ENCODE results near the gene CFAP46.
"Not testable (repeated sequence)": the region's sequence is repeated elsewhere in the genome, so short reads cannot be mapped to it uniquely, and the experiment has no call there.

Gene CFAP46

DNA sequence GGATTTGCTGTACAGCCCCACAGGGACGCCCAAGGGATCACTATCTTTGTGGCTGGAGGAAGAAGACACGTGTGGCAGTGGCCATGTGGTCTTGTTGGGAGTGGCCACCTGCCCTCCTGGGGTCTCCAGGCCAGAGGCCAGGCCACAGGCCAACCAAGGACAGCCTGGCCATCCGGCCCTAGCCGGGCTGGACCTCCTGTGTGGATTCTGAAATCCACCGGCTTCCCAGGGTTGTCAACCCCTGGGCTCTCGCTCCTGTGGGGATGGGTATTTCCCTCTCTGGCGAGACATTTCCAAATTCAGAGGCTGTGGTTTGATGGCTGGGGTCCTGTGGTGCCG is 31.5 kb upstream of the CFAP46 start:
- H3K27ac ChIP-seq: no peak overlapping the region
- no peak overlapping the region for H3K4me3 ChIP-seq
- H4K20me1 ChIP-seq: peaks cover 26% of the 10 kb centered on the region
- H3K4me1 ChIP-seq: peaks cover 45% of the 10 kb centered on the region
- peak overlapping the region; percentile 79 for H3K4me2 ChIP-seq
- H3K27me3 ChIP-seq: peaks cover 18% of the 10 kb centered on the region
- no peaks in the 10 kb centered on the region for H3K36me3 ChIP-seq
- TF ChIP-seq Cebpa-rat (IDR thresholded peaks at IDR 0.05): no peak
- H3K9me3 ChIP-seq: peaks cover 10% of the 10 kb centered on the region
- H3K9ac ChIP-seq: no peak overlapping the region

DNA sequence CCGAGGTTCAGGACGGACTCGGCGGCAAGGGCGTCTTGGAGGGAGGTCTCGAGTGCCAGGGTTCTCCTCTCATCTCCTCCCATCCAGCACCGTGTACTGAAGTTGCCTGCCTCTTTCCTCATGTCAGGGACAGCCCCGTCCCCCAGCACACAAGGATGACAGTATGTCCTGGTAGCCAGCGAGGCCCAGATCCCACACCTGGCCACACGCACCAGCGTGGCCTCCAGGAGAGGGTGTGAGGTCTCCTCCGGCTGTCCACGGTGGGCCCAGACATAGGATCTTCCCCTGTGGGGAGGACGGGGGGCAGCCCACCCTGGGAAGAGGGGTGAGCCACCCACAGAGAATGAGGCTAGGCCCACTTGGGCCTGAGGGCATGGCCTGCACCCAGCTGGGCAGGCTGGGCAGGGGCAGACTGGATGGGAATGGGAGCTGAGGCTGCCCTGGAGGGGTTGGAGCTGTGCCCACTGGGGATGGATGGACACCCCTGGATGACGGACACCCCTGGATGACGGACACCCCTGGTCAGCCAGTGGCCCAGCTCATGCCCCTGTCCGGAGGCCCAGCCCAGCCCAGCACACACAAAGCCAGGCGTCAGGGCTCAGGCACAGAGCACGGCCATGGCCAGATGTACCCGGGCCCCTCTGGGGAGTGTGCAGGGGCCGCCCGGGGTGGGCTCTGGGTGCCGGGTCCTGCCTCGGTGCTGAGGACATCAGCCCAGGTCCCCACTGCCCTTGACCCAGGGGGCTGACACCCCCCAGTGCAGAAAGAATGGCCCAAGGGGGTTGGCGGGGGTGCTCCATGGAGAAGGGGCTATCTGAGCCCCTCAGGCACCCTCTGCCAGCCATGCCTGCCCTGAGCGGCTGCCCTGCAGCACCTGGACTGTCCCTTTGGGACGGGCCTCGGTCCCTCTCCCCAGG is 30.9 kb upstream of the CFAP46 start:
- H3K27ac ChIP-seq: no peak overlapping the region
- H3K36me3 ChIP-seq: no peaks in the 10 kb centered on the region
- H3K4me1 ChIP-seq: peaks cover 45% of the 10 kb centered on the region
- no peak overlapping the region for H3K4me3 ChIP-seq
- peak overlapping the region; percentile 79 for H3K4me2 ChIP-seq
- H3K27me3 ChIP-seq: peaks cover 18% of the 10 kb centered on the region
- H3K9ac ChIP-seq: no peak overlapping the region
- H3K9me3 ChIP-seq: peaks cover 10% of the 10 kb centered on the region
- TF ChIP-seq Cebpa-rat (IDR thresholded peaks at IDR 0.05): no peak
- H4K20me1 ChIP-seq: peaks cover 26% of the 10 kb centered on the region

DNA sequence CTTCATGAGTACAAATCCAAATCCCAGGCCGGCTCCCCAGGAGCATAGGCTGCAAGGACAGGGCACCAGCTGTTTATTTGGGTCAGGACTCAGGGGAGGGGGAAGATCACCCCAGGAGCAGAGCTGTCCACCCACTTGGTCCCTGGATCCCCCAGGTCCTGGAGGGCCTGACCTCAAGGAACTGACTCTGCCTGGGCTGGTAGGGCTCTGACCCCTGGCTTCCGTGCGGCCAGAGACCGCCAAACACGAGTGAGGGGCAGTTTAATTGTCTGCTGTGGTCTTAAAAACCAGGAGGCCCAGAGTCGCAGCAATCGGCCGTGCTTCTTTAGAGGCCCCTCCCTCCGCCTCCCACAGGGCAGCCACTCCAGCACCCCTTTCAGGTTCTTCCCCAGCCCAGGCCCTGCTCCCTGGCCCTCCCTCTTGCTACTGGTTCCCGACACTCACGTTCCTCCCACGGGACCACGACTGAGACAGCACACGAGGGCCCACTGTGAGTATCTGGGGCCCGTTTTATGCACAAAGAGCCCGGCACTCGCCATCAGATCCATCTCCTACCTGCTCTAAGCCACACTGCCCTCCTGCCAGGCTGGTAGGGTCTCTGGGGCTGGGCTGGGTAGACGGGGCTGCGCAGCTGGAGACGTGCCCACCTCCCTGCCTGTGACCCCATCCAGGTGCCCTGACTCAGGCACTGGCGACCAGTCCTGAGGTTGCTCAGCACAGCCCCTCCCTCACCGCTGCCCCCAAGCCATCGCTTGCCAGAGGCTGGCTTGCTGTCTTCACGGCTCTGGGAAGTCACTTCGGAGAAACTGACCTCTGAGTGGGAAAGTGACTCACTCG is 30.0 kb upstream of the CFAP46 start:
- Histone ChIP-seq H4K20me1 (peaks cover 26% of the 10 kb centered on the region), H3K9me3 (peaks cover 10% of the 10 kb centered on the region), H3K36me3 (no peaks in the 10 kb centered on the region), H3K4me2 (peak overlapping the region; percentile 79), H3K27me3 (peaks cover 18% of the 10 kb centered on the region), H3K9ac (no peak overlapping the region), H3K4me3 (no peak overlapping the region), H3K4me1 (peaks cover 45% of the 10 kb centered on the region), H3K27ac (no peak overlapping the region)
- no peak for TF ChIP-seq Cebpa-rat (IDR thresholded peaks at IDR 0.05)

DNA sequence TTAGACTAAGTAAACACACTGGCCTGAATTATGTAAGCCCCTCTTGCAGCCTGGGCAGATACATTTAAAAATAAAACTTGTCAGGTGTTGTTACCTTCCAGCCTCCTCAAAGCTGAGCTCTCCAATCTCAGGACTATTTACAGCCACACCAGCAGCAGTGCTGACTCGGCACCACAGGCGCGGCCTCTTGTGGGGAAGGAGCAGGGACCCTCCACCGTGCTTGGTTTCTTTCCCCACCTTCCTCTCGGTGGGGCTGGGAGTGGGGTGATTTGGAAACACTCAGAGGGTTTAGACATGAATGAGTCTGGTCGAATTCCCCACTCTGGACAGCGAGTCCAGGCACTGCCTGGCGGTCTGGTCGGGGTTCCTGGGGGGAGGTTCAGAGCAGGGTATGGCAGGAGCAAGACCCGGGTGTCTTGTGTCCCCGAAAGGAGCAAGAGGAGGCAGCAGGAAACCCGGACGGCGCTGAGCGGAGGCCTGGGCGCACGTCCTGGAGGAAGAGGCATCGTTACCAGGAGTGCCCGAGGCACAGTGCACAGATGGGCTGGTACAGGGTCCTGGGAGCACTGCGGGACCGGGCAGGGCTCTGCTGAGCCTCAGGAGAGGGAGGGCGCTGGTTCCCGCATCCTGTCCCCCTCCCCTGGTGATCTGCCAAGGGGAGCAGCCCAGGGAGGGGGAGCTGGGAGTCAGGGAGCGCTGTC is 29.2 kb upstream of the CFAP46 start:
- Histone ChIP-seq H3K9me3 (peaks cover 10% of the 10 kb centered on the region), H3K27ac (no peak overlapping the region), H3K4me1 (peaks cover 45% of the 10 kb centered on the region), H3K36me3 (no peaks in the 10 kb centered on the region), H3K27me3 (peaks cover 18% of the 10 kb centered on the region), H3K4me2 (0 out of 2 replicates have a peak overlapping the region, but pooled peaks have one; percentile 21), H3K9ac (no peak overlapping the region), H3K4me3 (no peak overlapping the region), H4K20me1 (peaks cover 26% of the 10 kb centered on the region)
- no peak for TF ChIP-seq Cebpa-rat (IDR thresholded peaks at IDR 0.05)

DNA sequence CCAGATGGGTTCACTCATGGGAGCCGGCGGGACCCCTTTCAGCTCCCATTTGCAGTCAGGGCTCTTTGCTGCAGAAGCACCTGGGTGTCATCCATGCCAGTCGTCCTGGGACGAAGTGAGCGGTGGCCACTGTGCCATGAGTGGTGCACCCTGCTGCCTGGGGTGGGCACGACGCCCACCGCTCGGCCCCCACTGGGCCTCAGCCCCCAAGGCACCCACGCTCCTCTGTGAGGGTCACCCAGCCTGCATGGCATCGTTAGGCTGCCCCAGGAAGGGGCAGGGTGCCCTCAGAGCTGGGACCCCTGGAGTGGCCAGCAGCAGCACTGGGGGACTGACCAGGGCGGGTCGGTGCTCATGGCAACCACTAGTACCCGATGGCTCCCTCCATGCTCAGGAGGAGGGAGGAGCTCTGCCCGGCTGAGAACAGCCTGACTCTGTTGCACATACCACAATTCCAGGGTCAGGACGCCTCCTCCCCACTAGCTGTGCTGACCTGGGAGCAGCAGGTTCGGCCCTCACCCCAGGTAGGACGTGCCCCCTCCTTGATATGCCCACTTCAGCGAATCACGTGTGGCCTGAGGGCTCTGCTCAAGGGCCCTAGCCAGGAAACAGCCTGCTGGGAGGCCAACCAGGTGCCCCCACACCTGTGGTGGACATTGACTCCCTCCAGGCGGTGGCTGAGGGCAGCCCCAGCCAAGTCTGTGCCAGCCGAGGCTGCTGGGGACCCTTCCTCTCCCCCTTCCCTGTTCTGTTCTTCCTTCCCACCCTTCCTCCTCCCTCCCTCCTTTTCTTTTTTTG is 28.5 kb upstream of the CFAP46 start:
- peaks cover 18% of the 10 kb centered on the region for H3K27me3 ChIP-seq
- H3K4me2 ChIP-seq: no peak overlapping the region
- H3K27ac ChIP-seq: no peak overlapping the region

DNA sequence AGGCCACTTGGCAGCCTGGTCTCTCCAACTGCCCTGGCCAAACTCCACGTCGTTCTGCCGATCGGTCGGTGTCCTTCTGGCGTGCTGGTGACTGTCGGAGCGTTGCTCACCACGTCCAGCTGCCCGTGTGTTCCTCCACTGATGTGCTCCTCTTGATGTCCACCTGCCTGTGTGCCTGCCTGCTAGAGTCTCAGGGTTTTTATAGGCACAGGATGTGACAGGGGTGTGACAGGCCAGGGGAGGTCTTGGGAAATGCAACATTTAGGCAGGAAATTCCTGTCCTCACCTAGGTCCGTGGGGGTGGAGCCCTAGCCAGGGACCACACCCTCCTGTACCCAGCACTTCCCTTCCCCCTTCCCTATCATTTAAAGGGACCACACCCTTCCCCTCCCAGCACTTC is 25.2 kb upstream of the CFAP46 start:
- no peaks in the 10 kb centered on the region; the same call in 1 of the 2 replicates for H4K20me1 ChIP-seq
- no peak overlapping the region for H3K4me2 ChIP-seq
- H3K9ac ChIP-seq: no peak overlapping the region
- H3K9me3 ChIP-seq: peaks cover 10% of the 10 kb centered on the region
- H3K4me1 ChIP-seq: peaks cover 14% of the 10 kb centered on the region
- H3K4me3 ChIP-seq: no peak overlapping the region
- H3K27ac ChIP-seq: no peak overlapping the region
- peaks cover 30% of the 10 kb centered on the region for H3K27me3 ChIP-seq
- no peak for TF ChIP-seq Cebpa-rat (IDR thresholded peaks at IDR 0.05)
- H3K36me3 ChIP-seq: no peaks in the 10 kb centered on the region

More for the DNA sequence above, 28.5 kb upstream of the CFAP46 start:
- peaks cover 41% of the 10 kb centered on the region for H3K4me1 ChIP-seq
- peaks cover 24% of the 10 kb centered on the region for H4K20me1 ChIP-seq
- H3K4me3 ChIP-seq: no peak overlapping the region
- TF ChIP-seq Cebpa-rat (IDR thresholded peaks at IDR 0.05): no peak
- peaks cover 10% of the 10 kb centered on the region for H3K9me3 ChIP-seq
- H3K9ac ChIP-seq: no peak overlapping the region
- H3K36me3 ChIP-seq: no peaks in the 10 kb centered on the region

DNA sequence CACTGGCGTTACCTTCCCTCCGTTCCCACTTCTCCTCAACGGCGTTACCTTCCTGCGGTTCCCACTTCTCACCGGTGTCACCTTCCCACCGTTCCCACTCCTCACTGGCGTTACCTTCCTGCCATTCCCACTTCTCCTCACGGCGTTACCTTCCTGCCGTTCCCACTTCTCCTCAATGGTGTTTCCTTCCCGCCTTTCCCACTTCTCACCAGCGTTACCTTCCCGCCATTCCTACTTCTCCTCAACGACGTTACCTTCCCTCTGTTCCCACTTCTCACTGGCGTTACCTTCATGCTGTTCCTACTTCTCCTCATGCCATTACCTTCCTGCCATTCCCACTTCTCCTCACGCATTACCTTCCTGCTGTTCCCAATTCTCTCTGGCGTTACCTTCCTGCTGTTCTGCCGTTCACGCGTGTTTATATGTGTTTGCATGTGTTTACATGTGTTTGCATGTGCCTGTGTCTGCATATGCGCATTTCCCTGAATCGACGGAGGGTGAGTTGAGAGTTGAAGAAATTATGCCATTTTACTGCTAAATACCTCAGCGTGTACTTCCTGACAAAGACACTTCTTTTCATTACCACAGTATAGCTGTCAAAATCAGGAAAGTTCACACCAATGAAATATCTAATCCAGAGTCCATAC is 23.2 kb upstream of the CFAP46 start:
- no peak for TF ChIP-seq Cebpa-rat (IDR thresholded peaks at IDR 0.05)
- no peaks in the 10 kb centered on the region for H4K20me1 ChIP-seq
- H3K9ac ChIP-seq: no peak overlapping the region

DNA sequence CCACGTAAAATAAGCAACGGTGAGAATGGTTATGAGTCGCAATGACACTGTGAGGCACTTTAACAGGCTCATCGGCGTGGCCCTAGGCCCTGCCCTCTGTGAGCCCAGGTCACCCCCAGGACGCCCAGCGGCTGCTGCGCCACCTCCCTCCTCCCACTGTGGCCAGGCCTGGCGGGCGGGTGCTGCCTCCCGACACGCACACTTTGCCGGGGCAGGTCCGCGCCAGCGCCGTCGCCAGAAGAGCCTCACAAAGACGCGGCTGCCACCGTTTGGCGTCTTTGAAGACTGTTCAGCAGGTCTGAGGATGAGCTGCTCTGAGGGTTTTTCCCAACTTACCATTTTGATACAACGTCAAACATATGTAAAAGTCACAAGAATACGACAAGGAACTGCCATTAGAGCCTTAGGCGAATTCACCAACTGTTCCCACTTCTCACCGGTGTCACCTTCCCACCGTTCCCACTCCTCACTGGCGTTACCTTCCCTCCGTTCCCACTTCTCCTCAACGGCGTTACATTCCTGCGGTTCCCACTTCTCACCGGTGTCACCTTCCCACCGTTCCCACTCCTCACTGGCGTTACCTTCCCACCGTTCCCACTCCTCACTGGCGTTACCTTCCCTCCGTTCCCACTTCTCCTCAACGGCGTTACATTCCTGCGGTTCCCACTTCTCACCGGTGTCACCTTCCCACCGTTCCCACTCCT is 22.5 kb upstream of the CFAP46 start:
- not testable (repeated sequence) for H3K27ac ChIP-seq, H4K20me1 ChIP-seq, H3K36me3 ChIP-seq, H3K4me2 ChIP-seq, H3K9me3 ChIP-seq, H3K4me3 ChIP-seq, H3K9ac ChIP-seq
- peaks cover 25% of the 10 kb centered on the region; the same call in 1 of the 2 replicates for H3K27me3 ChIP-seq
- peaks cover 15% of the 10 kb centered on the region for H3K4me1 ChIP-seq

More for the DNA sequence above, 23.2 kb upstream of the CFAP46 start:
- Histone ChIP-seq H3K4me1 (peaks cover 15% of the 10 kb centered on the region), H3K9me3 (peaks cover 7% of the 10 kb centered on the region), H3K4me3 (no peak overlapping the region), H3K4me2 (no peak overlapping the region), H3K36me3 (no peaks in the 10 kb centered on the region), H3K27me3 (peaks cover 32% of the 10 kb centered on the region), H3K27ac (no peak overlapping the region)
